Trophoblast cell (in vitro differentiated cells and primary cell): ENCODE measurements around the gene TBRG1.

Experiments
- DNase-seq, 2 donors: peaks; one replicate each; pipeline ENCODE4 v3.0.0-alpha.2; 2016
- H2AFZ ChIP-seq: 2 replicates; pipeline ENCODE4 v1.6.1; 2013; ENCODE audit warnings: low read length, moderate library complexity, mild to moderate bottlenecking; ENCODE audit not compliant: insufficient read depth, poor library complexity
- H2AK5ac ChIP-seq: 2 replicates; pipeline ENCODE4 v1.6.1; 2013; ENCODE audit warnings: mild to moderate bottlenecking, low read length
- H2BK120ac ChIP-seq: 2 replicates; pipeline ENCODE4 v1.6.1; 2013; ENCODE audit warnings: low read length, mild to moderate bottlenecking, moderate library complexity; ENCODE audit not compliant: insufficient read depth, poor library complexity
- H2BK12ac ChIP-seq: 2 replicates; pipeline ENCODE4 v1.6.1; 2013; ENCODE audit warnings: mild to moderate bottlenecking, low read length, moderate library complexity
- H2BK5ac ChIP-seq: 2 replicates; pipeline ENCODE4 v1.6.1; 2013; ENCODE audit warnings: low read length, low read depth, moderate library complexity, mild to moderate bottlenecking; ENCODE audit not compliant: poor library complexity
- H3K14ac ChIP-seq: 2 replicates; pipeline ENCODE4 v1.6.1; 2013; ENCODE audit warnings: mild to moderate bottlenecking, low read length
- H3K18ac ChIP-seq: 2 replicates; pipeline ENCODE4 v1.6.1; 2013; ENCODE audit warnings: mild to moderate bottlenecking, low read length
- H3K23ac ChIP-seq: 2 replicates; pipeline ENCODE4 v1.6.1; 2013; ENCODE audit warnings: low read length
- H3K27ac ChIP-seq: 2 replicates; pipeline ENCODE4 v1.5.1; 2013; ENCODE audit warnings: low read depth, mild to moderate bottlenecking, inconsistent platforms, low read length, moderate library complexity
- H3K27me3 ChIP-seq: 2 replicates; pipeline ENCODE4 v1.6.1; 2013; ENCODE audit warnings: inconsistent platforms, mild to moderate bottlenecking, low read length, moderate library complexity; ENCODE audit not compliant: insufficient read depth
- H3K36me3 ChIP-seq, 2 experiments: 1 replicate in 1 of 2; 2 replicates in 1 of 2; pipeline ENCODE4 v1.6.1; 2013; ENCODE audit warnings: low read length in 2 of 2, mild to moderate bottlenecking in 2 of 2, moderate library complexity in 1 of 2; ENCODE audit not compliant: insufficient read depth in 2 of 2, control insufficient read depth in 1 of 2
- H3K4ac ChIP-seq: 2 replicates; pipeline ENCODE4 v1.6.1; 2013; ENCODE audit warnings: low read depth, mild to moderate bottlenecking, low read length, moderate library complexity
- H3K4me1 ChIP-seq, 2 experiments: 1 replicate in 1 of 2; 2 replicates in 1 of 2; pipeline ENCODE4 v1.6.1; 2013; ENCODE audit warnings: low read length in 2 of 2, mild to moderate bottlenecking in 2 of 2, moderate library complexity in 1 of 2; ENCODE audit not compliant: insufficient read depth in 2 of 2, control insufficient read depth in 1 of 2
- H3K4me2 ChIP-seq: 2 replicates; pipeline ENCODE4 v1.6.1; 2013; ENCODE audit warnings: inconsistent platforms, mild to moderate bottlenecking, low read length, moderate library complexity
- H3K4me3 ChIP-seq: 2 replicates; pipeline ENCODE4 v1.5.1; 2013; ENCODE audit warnings: mild to moderate bottlenecking, low read depth, low read length, inconsistent platforms
- H3K79me1 ChIP-seq: one replicate; pipeline ENCODE4 v1.6.1; 2013; ENCODE audit warnings: low read length
- H3K79me2 ChIP-seq: 2 replicates; pipeline ENCODE4 v1.6.1; 2013; ENCODE audit warnings: low read length, mild to moderate bottlenecking; ENCODE audit not compliant: control insufficient read depth, insufficient read depth, poor library complexity
- H3K9ac ChIP-seq: 2 replicates; pipeline ENCODE4 v1.6.1; 2013; ENCODE audit warnings: mild to moderate bottlenecking, low read length
- H3K9me3 ChIP-seq: 2 replicates; pipeline ENCODE4 v1.6.1; 2013; ENCODE audit warnings: low read depth, mild to moderate bottlenecking, control low read depth, inconsistent platforms, low read length; ENCODE audit not compliant: insufficient read depth
- H4K12ac ChIP-seq: 2 replicates; pipeline ENCODE4 v1.6.1; 2013; ENCODE audit warnings: low read depth, mild to moderate bottlenecking, low read length, moderate library complexity
- H4K8ac ChIP-seq: 2 replicates; pipeline ENCODE4 v1.6.1; 2013; ENCODE audit warnings: low read depth, mild to moderate bottlenecking, low read length, moderate library complexity
- H4K91ac ChIP-seq: one replicate; pipeline ENCODE4 v1.6.1; 2013; ENCODE audit warnings: low read depth, mild to moderate bottlenecking, low read length, moderate library complexity
- WGBS: extraction: QIAGEN DNeasy Blood & Tissue Kit; methylation state at CpG from one replicate; pipeline ENCODE4 v1.1.7; 2013; ENCODE audit warnings: missing lambda C conversion rate; ENCODE audit not compliant: insufficient read length, insufficient coverage; ENCODE audit errors: extremely low coverage; 5-methylcytosine and 5-hydroxymethylcytosine counted together

The TBRG1 gene

GRCh38 chr11:124638500-124638899 is 15.8 kb downstream of the TBRG1 start:
- Histone ChIP-seq H3K27me3 (no peaks in the 10 kb centered on the region), H2AK5ac (no peak overlapping the region), H2AFZ (no peak overlapping the region), H3K79me2 (no peaks in the 10 kb centered on the region), H3K23ac (no peak overlapping the region), H3K27ac (no peak overlapping the region), H4K91ac (no peak overlapping the region), H3K4me1 (no peaks in the 10 kb centered on the region), H2BK5ac (no peak overlapping the region), H3K4me3 (no peak overlapping the region), H2BK12ac (no peak overlapping the region), H3K4me2 (no peak overlapping the region), H3K9me3 (peaks cover 2% of the 10 kb centered on the region), H3K79me1 (no peaks in the 10 kb centered on the region), H3K4ac (no peak overlapping the region), H3K36me3 (peaks cover 7 to 18% of the 10 kb centered on the region in 2 experiments), H3K14ac (no peak overlapping the region), H4K12ac (no peak overlapping the region), H4K8ac (no peak overlapping the region), H3K18ac (no peak overlapping the region), H2BK120ac (no peak overlapping the region), H3K9ac (no peak overlapping the region)
- DNase-seq = no peak
- WGBS = no CpG with 5 or more reads among the region's 3 CpGs

GRCh38 chr11:124639186-124639585 is 16.5 kb downstream of the TBRG1 start:
- H4K12ac ChIP-seq = no peak overlapping the region
- peaks cover 2% of the 10 kb centered on the region for H3K9me3 ChIP-seq
- H2BK5ac ChIP-seq = no peak overlapping the region
- no peak overlapping the region for H3K4me3 ChIP-seq
- no peak overlapping the region for H3K23ac ChIP-seq
- H2AFZ ChIP-seq = no peak overlapping the region
- no peaks in the 10 kb centered on the region for H3K27me3 ChIP-seq
- DNase-seq = no peak
- H2BK120ac ChIP-seq = no peak overlapping the region
- no peak overlapping the region for H3K27ac ChIP-seq
- no peak overlapping the region for H3K4ac ChIP-seq
- H3K18ac ChIP-seq = no peak overlapping the region
- no peak overlapping the region for H2BK12ac ChIP-seq
- H3K36me3 ChIP-seq = peaks cover 7 to 18% of the 10 kb centered on the region in 2 experiments
- H3K4me2 ChIP-seq = no peak overlapping the region
- H2AK5ac ChIP-seq = no peak overlapping the region
- no peaks in the 10 kb centered on the region for H3K79me1 ChIP-seq
- H4K91ac ChIP-seq = no peak overlapping the region
- no CpG with 5 or more reads among the region's 1 CpG for WGBS
- H3K4me1 ChIP-seq = no peaks in the 10 kb centered on the region
- H4K8ac ChIP-seq = no peak overlapping the region
- no peak overlapping the region for H3K14ac ChIP-seq
- no peak overlapping the region for H3K9ac ChIP-seq
- no peaks in the 10 kb centered on the region for H3K79me2 ChIP-seq

- Histone ChIP-seq H3K27ac (no peak overlapping the region), H3K18ac (no peak overlapping the region), H4K91ac (no peak overlapping the region), H3K27me3 (no peaks in the 10 kb centered on the region), H2AK5ac (no peak overlapping the region), H3K9me3 (peaks cover 2% of the 10 kb centered on the region), H3K4me2 (no peak overlapping the region), H2BK120ac (no peak overlapping the region), H2BK12ac (no peak overlapping the region), H3K23ac (no peak overlapping the region), H4K8ac (no peak overlapping the region), H3K79me2 (no peaks in the 10 kb centered on the region), H3K9ac (no peak overlapping the region), H3K4ac (no peak overlapping the region), H3K79me1 (no peaks in the 10 kb centered on the region), H2AFZ (no peak overlapping the region), H2BK5ac (no peak overlapping the region), H3K14ac (no peak overlapping the region), H4K12ac (no peak overlapping the region), H3K36me3 (peaks cover 7 to 16% of the 10 kb centered on the region in 2 experiments), H3K4me3 (no peak overlapping the region), H3K4me1 (peaks cover 0 to 3% of the 10 kb centered on the region in 2 experiments)
- DNase-seq = peak in 1 of 2 donors; percentile 28
- WGBS = no CpG with 5 or more reads among the region's 5 CpGs
These were observed 18.0 kb downstream of the TBRG1 start for GRCh38 chr11:124640666-124641065.

GRCh38 chr11:124642628-124643027 is 20.0 kb downstream of the TBRG1 start:
- Histone ChIP-seq H4K12ac (no peak overlapping the region), H3K79me2 (no peaks in the 10 kb centered on the region), H3K36me3 (peaks cover 0 to 6% of the 10 kb centered on the region in 2 experiments), H3K79me1 (no peaks in the 10 kb centered on the region), H2BK12ac (no peak overlapping the region), H3K27ac (no peak overlapping the region), H3K9me3 (peaks cover 2% of the 10 kb centered on the region), H3K18ac (no peak overlapping the region), H4K8ac (no peak overlapping the region), H3K4ac (no peak overlapping the region), H3K4me2 (no peak overlapping the region), H4K91ac (no peak overlapping the region), H2BK120ac (no peak overlapping the region), H3K23ac (no peak overlapping the region), H3K14ac (no peak overlapping the region), H3K4me1 (peaks cover 0 to 3% of the 10 kb centered on the region in 2 experiments), H2AK5ac (no peak overlapping the region), H2AFZ (no peak overlapping the region), H3K27me3 (no peaks in the 10 kb centered on the region), H2BK5ac (no peak overlapping the region), H3K9ac (no peak overlapping the region), H3K4me3 (no peak overlapping the region)
- no peak for DNase-seq
- WGBS = no CpG with 5 or more reads among the region's 3 CpGs
